H1 (cell line): Measurements from ENCODE around the gene CCNYL1. TPM values are rescaled to one million over a fixed set of nuclear protein-coding genes. Genes with fewer than 3 reads are reported as not detected.

Source experiments
- CTCF ChIA-PET: fragments of 300-600 bp; sonication (Branson Sonifier 250); formaldehyde crosslinking; loops from one replicate; lab custom pipeline; 2021; ENCODE audit not compliant: partially characterized antibody; lab: Charles Lee
- POLR2A ChIA-PET: fragments of 300-600 bp; sonication (Branson Sonifier 250); formaldehyde crosslinking; loops from one replicate; lab custom pipeline; 2021; ENCODE audit warnings: inconsistent platforms; ENCODE audit not compliant: partially characterized antibody; lab: Charles Lee
- DNase-seq, 2 experiments: peaks; one replicate each; pipeline versions ENCODE4 v3.0.0 to v3.0.0-alpha.2; 2010 to 2022; ENCODE audit warnings: low spot score in 2 of 2, low read depth in 1 of 2, mixed read lengths in 1 of 2
- FAIRE-seq: peaks from 2 replicates; lab custom pipeline; 2011; peaks lifted over from hg19 to GRCh38; lab: Jason Lieb, UNC
- H2AFZ ChIP-seq: 2 replicates; pipeline ENCODE4 v1.8.1; 2012; ENCODE audit warnings: low read length, inconsistent platforms
- H2AK5ac ChIP-seq: 2 replicates; pipeline ENCODE4 v1.6.1; 2013; ENCODE audit warnings: low read depth, low read length
- H2BK120ac ChIP-seq: replicated peaks from 2 replicates; pipeline ENCODE3; 2013; ENCODE audit warnings: low read depth, low read length, inconsistent platforms
- H2BK12ac ChIP-seq: 2 replicates; pipeline ENCODE4 v1.6.1; 2013; ENCODE audit warnings: low read depth, low read length
- H2BK15ac ChIP-seq: 2 replicates; pipeline ENCODE4 v1.6.1; 2013; ENCODE audit warnings: low read length
- H2BK20ac ChIP-seq: 2 replicates; pipeline ENCODE4 v1.6.1; 2013; ENCODE audit warnings: low read length
- H2BK5ac ChIP-seq: 2 replicates; pipeline ENCODE4 v1.6.1; 2013; ENCODE audit warnings: low read depth, low read length
- H3K14ac ChIP-seq: 2 replicates; pipeline ENCODE4 v1.6.1; 2013; ENCODE audit warnings: inconsistent platforms; ENCODE audit not compliant: insufficient read length
- H3K18ac ChIP-seq: 2 replicates; pipeline ENCODE4 v1.6.1; 2013; ENCODE audit warnings: low read length; ENCODE audit errors: extremely low read depth
- H3K23ac ChIP-seq: 2 replicates; pipeline ENCODE4 v1.6.1; 2013; ENCODE audit warnings: inconsistent platforms; ENCODE audit not compliant: insufficient read length
- H3K23me2 ChIP-seq: 2 replicates; pipeline ENCODE4 v1.6.1; 2013; ENCODE audit warnings: low read depth, low read length
- H3K27ac ChIP-seq: 2 replicates; pipeline ENCODE4 v1.6.1; 2011; ENCODE audit warnings: low read depth, low read length, inconsistent platforms
- H3K27me3 ChIP-seq, 4 experiments: replicated peaks in 1 of 4; 1 replicate in 1 of 4; 2 replicates in 3 of 4; pipeline versions ENCODE4 v1.6.1 to v1.8.1; 2011 to 2013; ENCODE audit warnings: low read length in 3 of 4, mild to moderate bottlenecking in 3 of 4, inconsistent platforms in 2 of 4, mixed read lengths in 2 of 4, moderate library complexity in 1 of 4; ENCODE audit not compliant: control insufficient read depth in 3 of 4, insufficient read depth in 3 of 4; ENCODE audit errors: extremely low read depth in 1 of 4
- H3K36me3 ChIP-seq, 4 experiments: 2 replicates each; pipeline versions ENCODE4 v1.6.1 to v1.8.1; 2011 to 2013; ENCODE audit warnings: mild to moderate bottlenecking in 4 of 4, low read length in 3 of 4, moderate library complexity in 2 of 4, control low read depth in 1 of 4, inconsistent platforms in 1 of 4; ENCODE audit not compliant: insufficient read depth in 4 of 4, control insufficient read depth in 2 of 4
- H3K4ac ChIP-seq: replicated peaks from 2 replicates; pipeline ENCODE3; 2013; ENCODE audit warnings: low read length, low read depth, mixed read lengths, inconsistent platforms; ENCODE audit not compliant: insufficient read length
- H3K4me1 ChIP-seq, 4 experiments: replicated peaks in 1 of 4; 1 replicate in 1 of 4; 2 replicates in 3 of 4; pipeline versions ENCODE4 v1.6.1 to v1.8.1; 2011 to 2013; ENCODE audit warnings: low read length in 3 of 4, inconsistent platforms in 2 of 4, mixed read lengths in 1 of 4; ENCODE audit not compliant: insufficient read depth in 4 of 4, control insufficient read depth in 3 of 4
- H3K4me2 ChIP-seq, 2 experiments: 2 replicates each; pipeline versions ENCODE4 v1.6.1 to v1.8.1; 2011 to 2013; ENCODE audit warnings: low read depth in 2 of 2, low read length in 2 of 2, control low read depth in 1 of 2, inconsistent platforms in 1 of 2, mild to moderate bottlenecking in 1 of 2; ENCODE audit not compliant: insufficient read depth in 1 of 2
- H3K4me3 ChIP-seq, 4 experiments: fragments of 200-600, 300-600 bp in 1 of 4; sonication (generic), shearing (Covaris generic), sonication (Bioruptor Twin) in 1 of 4; 2 replicates each; pipeline versions ENCODE4 v1.5.1 to v1.8.1; 2011 to 2016; ENCODE audit warnings: low read length in 4 of 4, low read depth in 3 of 4, control low read depth in 2 of 4, inconsistent platforms in 2 of 4, mild to moderate bottlenecking in 2 of 4, mixed read lengths in 1 of 4, moderate library complexity in 1 of 4; ENCODE audit not compliant: insufficient read depth in 2 of 4; ENCODE audit errors: extremely low read depth in 1 of 4
- H3K56ac ChIP-seq: replicated peaks from 2 replicates; pipeline ENCODE3; 2013; ENCODE audit warnings: low read depth, mild to moderate bottlenecking, mixed read lengths, low read length, inconsistent platforms; ENCODE audit not compliant: insufficient read length
- H3K79me1 ChIP-seq: 2 replicates; pipeline ENCODE4 v1.6.1; 2013; ENCODE audit warnings: low read depth, low read length, control low read depth
- H3K79me2 ChIP-seq, 2 experiments: 2 replicates each; pipeline versions ENCODE4 v1.6.1 to v1.8.1; 2012 to 2013; ENCODE audit warnings: low read length in 2 of 2, mild to moderate bottlenecking in 2 of 2, inconsistent platforms in 1 of 2; ENCODE audit not compliant: insufficient read depth in 2 of 2, control insufficient read depth in 1 of 2
- H3K9ac ChIP-seq, 4 experiments: replicated peaks in 1 of 4; 1 replicate in 1 of 4; 2 replicates in 3 of 4; pipeline versions ENCODE4 v1.6.1 to v1.8.1; 2011 to 2013; ENCODE audit warnings: low read depth in 3 of 4, low read length in 3 of 4, control low read depth in 2 of 4, mild to moderate bottlenecking in 2 of 4, moderate library complexity in 2 of 4, inconsistent platforms in 1 of 4; ENCODE audit errors: extremely low read depth in 1 of 4
- H3K9me3 ChIP-seq, 2 experiments: 2 replicates each; pipeline versions ENCODE4 v1.6.1 to v1.8.1; 2012 to 2013; ENCODE audit warnings: mild to moderate bottlenecking in 2 of 2, moderate library complexity in 2 of 2, control low read depth in 1 of 2, inconsistent platforms in 1 of 2, low read depth in 1 of 2, low read length in 1 of 2, mixed read lengths in 1 of 2; ENCODE audit not compliant: insufficient read depth in 2 of 2
- H4K20me1 ChIP-seq, 2 experiments: replicated peaks in 1 of 2; 2 replicates each; pipeline versions ENCODE3 to v1.8.1; 2011 to 2013; ENCODE audit warnings: inconsistent platforms in 2 of 2, low read length in 2 of 2, mild to moderate bottlenecking in 1 of 2; ENCODE audit not compliant: insufficient read depth in 2 of 2, control insufficient read depth in 1 of 2
- H4K5ac ChIP-seq: 2 replicates; pipeline ENCODE4 v1.6.1; 2013; ENCODE audit warnings: low read length, low read depth, mixed read lengths, inconsistent platforms; ENCODE audit not compliant: insufficient read length
- H4K8ac ChIP-seq: 2 replicates; pipeline ENCODE4 v1.8.0; 2013; ENCODE audit warnings: mild to moderate bottlenecking, moderate library complexity, low read length, inconsistent platforms; ENCODE audit not compliant: insufficient read depth; ENCODE audit errors: extremely low read depth
- H4K91ac ChIP-seq: replicated peaks from 2 replicates; pipeline ENCODE3; 2013; ENCODE audit warnings: low read length, mixed read lengths, inconsistent platforms; ENCODE audit not compliant: insufficient read length
- CHD2 ChIP-seq: IDR thresholded peaks from 2 replicates; pipeline ENCODE4 v1.6.1; 2012; ENCODE audit warnings: low read length, improper control_type of control experiment
- EZH2 ChIP-seq: fragments of 200-600 bp; sonication (generic); IDR thresholded peaks from 2 replicates; pipeline ENCODE4 v1.7.1; 2012; ENCODE audit warnings: low read depth, mild to moderate bottlenecking, moderate library complexity, low read length, inconsistent platforms; ENCODE audit not compliant: severe bottlenecking
- GTF2F1 ChIP-seq: IDR thresholded peaks from 2 replicates; pipeline ENCODE4 v1.6.1; 2012; ENCODE audit warnings: low read depth, low read length, improper control_type of control experiment, borderline replicate concordance
- HDAC6 ChIP-seq: IDR thresholded peaks from one replicate; pipeline ENCODE4 v1.7.1; 2012; ENCODE audit warnings: low read depth, mild to moderate bottlenecking, inconsistent platforms, low read length, moderate library complexity
- RBBP5 ChIP-seq: IDR thresholded peaks from 2 replicates; pipeline ENCODE4 v1.7.1; 2012; ENCODE audit warnings: low read depth, mild to moderate bottlenecking, inconsistent platforms, low read length, moderate library complexity, borderline replicate concordance
- SAP30 ChIP-seq: fragments of 300-600 bp; sonication (generic); IDR thresholded peaks from 2 replicates; pipeline ENCODE4 v1.7.1; 2012; ENCODE audit warnings: low read length, moderate library complexity, mild to moderate bottlenecking, inconsistent platforms; ENCODE audit not compliant: insufficient read depth, insufficient replicate concordance
- TAF7 ChIP-seq: optimal IDR thresholded peaks from 2 replicates; pipeline ENCODE3; 2011; ENCODE audit warnings: low read depth, mild to moderate bottlenecking, inconsistent platforms, low read length, moderate library complexity, borderline replicate concordance
- WGBS, 2 experiments: shearing (Covaris generic) in 1 of 2; methylation state at CpG; one replicate each; pipeline versions ENCODE4 v1.1.6 to v1.1.7; 2013 to 2015; ENCODE audit warnings: low lambda C conversion rate in 2 of 2, mixed read lengths in 2 of 2, inconsistent platforms in 1 of 2, low coverage in 1 of 2, missing lambda C conversion rate in 1 of 2; ENCODE audit not compliant: insufficient replicate concordance in 2 of 2, insufficient coverage in 1 of 2, insufficient read length in 1 of 2; ENCODE audit errors: extremely low coverage in 1 of 2, missing lambda C conversion rate in 1 of 2; 5-methylcytosine and 5-hydroxymethylcytosine counted together
- polyA plus RNA-seq, 7 experiments: library from polyadenylated mRNA; depleted of rRNA in 3 of 7; stranded (reverse) in 5 of 7; unstranded in 2 of 7; fragments of >200 nt in 5 of 7; fragments of 200-250 nt in 2 of 7; gene quantifications; 1 replicate in 5 of 7; 2 replicates in 1 of 7; 4 replicates in 1 of 7; pipeline versions ENCODE4 v1.2.1 to v1.2.3, GENCODE V29; 2011 to 2013; ENCODE audit warnings: missing spikeins in 2 of 7, mixed read lengths in 2 of 7
- total RNA-seq: library from RNA; stranded (reverse); fragmentation: NEBNext Ultra II Directional; extraction: Animal tissue kit (Norgen Biotek cat#: 25700); gene quantifications from 2 replicates; pipeline ENCODE4 v1.2.1, GENCODE V29; 2021
- TF ChIP-seq, protein P1 (sequence below), 3 experiments: IDR thresholded peaks; 1 replicate in 2 of 3; 2 replicates in 1 of 3; pipeline versions ENCODE4 v1.5.1 to v1.6.1; 2011; ENCODE audit warnings: low read length in 3 of 3, mild to moderate bottlenecking in 3 of 3, inconsistent platforms in 2 of 3, low read depth in 1 of 3, moderate library complexity in 1 of 3; ENCODE audit not compliant: insufficient read depth in 1 of 3; ENCODE audit errors: control extremely low read depth in 1 of 3
- TF ChIP-seq, protein P2 (sequence below): IDR thresholded peaks from 2 replicates; pipeline ENCODE4 v1.6.1; 2012; ENCODE audit warnings: inconsistent platforms

The CCNYL1 gene
- total and polyA plus RNA-seq, 2 of the 8 experiments (the other 6 are each of a cell fraction or from before 2014, with no cell fraction given) = 13.3 to 35.4 TPM

DNA sequence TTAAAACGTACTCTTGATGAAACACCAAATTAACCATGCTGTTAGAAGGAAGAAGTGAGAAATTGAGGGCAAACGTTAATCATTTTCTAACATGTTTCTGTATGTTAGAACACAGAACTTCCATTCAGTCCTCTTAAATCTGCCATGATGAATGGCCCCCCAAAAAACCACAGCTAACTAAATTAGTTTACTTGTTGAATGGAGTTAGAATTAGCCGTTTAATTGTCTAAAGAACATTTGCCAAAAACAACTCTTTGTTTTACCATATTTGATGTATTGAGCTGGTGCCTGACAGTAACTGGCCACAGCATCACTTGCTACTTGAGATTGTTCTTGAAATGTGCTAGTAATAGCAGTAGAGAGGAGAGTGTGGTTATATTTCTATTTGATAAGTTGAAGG, 12.7 kb downstream of the CCNYL1 start:
- Histone ChIP-seq H3K56ac (no peak overlapping the region), H3K9me3 (no peaks in the 10 kb centered on the region), H2BK20ac (no peak overlapping the region), H3K9ac (no peak overlapping the region), H4K91ac (no peak overlapping the region), H2BK15ac (no peak overlapping the region), H3K27ac (no peak overlapping the region), H3K27me3 (no peaks in the 10 kb centered on the region), H3K4me1 (0 out of 7 replicates have a peak, but pooled peaks cover 0 to 3% (median 0%) of the 10 kb centered on the region in 4 experiments), H2BK5ac (no peak overlapping the region), H3K79me1 (peaks cover 6% of the 10 kb centered on the region), H2BK12ac (no peak overlapping the region), H4K8ac (no peak overlapping the region), H3K23me2 (no peaks in the 10 kb centered on the region), H3K4ac (no peak overlapping the region), H3K14ac (no peak overlapping the region), H3K18ac (no peak overlapping the region), H3K23ac (no peak overlapping the region), H2BK120ac (no peak overlapping the region), H4K20me1 (no peaks in the 10 kb centered on the region), H2AFZ (no peak overlapping the region), H4K5ac (no peak overlapping the region), H2AK5ac (no peak overlapping the region), H3K4me3 (no peak overlapping the region), H3K79me2 (peaks cover 0 to 33% of the 10 kb centered on the region in 2 experiments; a peak in 3 of 4 replicates), H3K36me3 (peaks cover 0 to 9% (median 0%) of the 10 kb centered on the region in 4 experiments; a peak in 1 of 8 replicates), H3K4me2 (no peak overlapping the region)
- 82% methylated on average over 3 of the region's 3 CpGs; no CpG with 5 or more reads in 1 of the 2 experiments for WGBS, 2 experiments
- DNase-seq (no peak), FAIRE-seq (no peak)
- ChIA-PET CTCF (interaction anchor here (0.7 to 2.7 kb wide), 2 partner anchors 9 to 16 kb away, joined by 3 to 9 read pairs; no protein-coding TSS in a partner anchor), POLR2A (interaction anchor here (5.6 kb wide), 1 partner anchor 12 kb away, joined by 19 read pairs; the partner anchor contains the start of gene CCNYL1)
- TF ChIP-seq HDAC6 = no peak
- no peak for TF ChIP-seq CHD2
- TF ChIP-seq, protein P1, sequence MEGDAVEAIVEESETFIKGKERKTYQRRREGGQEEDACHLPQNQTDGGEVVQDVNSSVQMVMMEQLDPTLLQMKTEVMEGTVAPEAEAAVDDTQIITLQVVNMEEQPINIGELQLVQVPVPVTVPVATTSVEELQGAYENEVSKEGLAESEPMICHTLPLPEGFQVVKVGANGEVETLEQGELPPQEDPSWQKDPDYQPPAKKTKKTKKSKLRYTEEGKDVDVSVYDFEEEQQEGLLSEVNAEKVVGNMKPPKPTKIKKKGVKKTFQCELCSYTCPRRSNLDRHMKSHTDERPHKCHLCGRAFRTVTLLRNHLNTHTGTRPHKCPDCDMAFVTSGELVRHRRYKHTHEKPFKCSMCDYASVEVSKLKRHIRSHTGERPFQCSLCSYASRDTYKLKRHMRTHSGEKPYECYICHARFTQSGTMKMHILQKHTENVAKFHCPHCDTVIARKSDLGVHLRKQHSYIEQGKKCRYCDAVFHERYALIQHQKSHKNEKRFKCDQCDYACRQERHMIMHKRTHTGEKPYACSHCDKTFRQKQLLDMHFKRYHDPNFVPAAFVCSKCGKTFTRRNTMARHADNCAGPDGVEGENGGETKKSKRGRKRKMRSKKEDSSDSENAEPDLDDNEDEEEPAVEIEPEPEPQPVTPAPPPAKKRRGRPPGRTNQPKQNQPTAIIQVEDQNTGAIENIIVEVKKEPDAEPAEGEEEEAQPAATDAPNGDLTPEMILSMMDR (IDR thresholded peaks at IDR 0.05; ENCODE audit: control extremely low read depth in 1 of 3, insufficient read depth in 1 of 3, low read depth in 1 of 3, low read length in 3 of 3) = no peak
- TF ChIP-seq, protein P2, sequence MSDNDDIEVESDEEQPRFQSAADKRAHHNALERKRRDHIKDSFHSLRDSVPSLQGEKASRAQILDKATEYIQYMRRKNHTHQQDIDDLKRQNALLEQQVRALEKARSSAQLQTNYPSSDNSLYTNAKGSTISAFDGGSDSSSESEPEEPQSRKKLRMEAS = no peak
- TF ChIP-seq RBBP5 = no peak
- no peak for TF ChIP-seq SAP30
- no peak for TF ChIP-seq EZH2
- no peak for TF ChIP-seq TAF7
- no peak for TF ChIP-seq GTF2F1
